ENCODE results near the gene WWOX.

The WWOX gene

DNA sequence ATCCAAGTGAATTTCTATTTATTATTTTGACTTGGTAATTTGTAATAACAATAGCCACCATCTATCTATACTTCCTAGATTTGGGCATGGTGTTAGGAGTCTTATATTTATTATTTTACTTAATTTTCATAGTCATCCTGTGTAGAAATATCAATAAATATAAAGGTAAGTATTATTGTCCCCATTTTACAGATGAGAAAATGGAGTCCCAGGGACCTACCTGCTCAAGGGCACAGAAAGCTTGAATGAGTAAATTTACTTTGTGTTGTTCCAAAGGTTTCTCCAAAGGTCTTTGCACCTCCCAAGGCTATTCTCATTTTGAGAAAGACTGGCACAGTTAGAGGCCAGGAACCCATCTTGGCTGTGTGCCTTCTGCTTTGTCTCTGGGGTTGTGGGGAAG lies 738.3 kb downstream of the WWOX start:
- intact Hi-C loops (cut with DNase I) = no loop called here
- no peak for DNase-seq

DNA sequence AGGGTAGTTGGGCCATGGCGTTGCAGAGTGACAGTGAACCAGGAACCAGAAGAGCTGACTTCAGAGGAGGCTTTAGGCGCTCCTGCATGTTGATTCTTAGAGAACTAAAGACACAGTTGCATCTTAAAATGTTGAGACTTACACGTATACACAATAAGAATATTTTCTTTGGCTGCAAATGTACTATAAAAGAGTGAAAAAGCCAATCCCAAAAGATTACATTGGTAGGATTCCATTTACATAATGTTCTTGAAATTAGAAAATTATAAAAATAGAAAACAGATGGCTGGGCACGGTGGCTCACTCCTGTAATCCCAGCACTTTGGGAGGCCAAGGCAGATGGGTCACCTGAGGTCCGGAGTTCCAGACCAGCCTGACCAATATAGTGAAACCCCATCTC lies 738.8 kb downstream of the WWOX start:
- intact Hi-C loops (cut with DNase I) = no loop called here
- DNase-seq = no peak

DNA sequence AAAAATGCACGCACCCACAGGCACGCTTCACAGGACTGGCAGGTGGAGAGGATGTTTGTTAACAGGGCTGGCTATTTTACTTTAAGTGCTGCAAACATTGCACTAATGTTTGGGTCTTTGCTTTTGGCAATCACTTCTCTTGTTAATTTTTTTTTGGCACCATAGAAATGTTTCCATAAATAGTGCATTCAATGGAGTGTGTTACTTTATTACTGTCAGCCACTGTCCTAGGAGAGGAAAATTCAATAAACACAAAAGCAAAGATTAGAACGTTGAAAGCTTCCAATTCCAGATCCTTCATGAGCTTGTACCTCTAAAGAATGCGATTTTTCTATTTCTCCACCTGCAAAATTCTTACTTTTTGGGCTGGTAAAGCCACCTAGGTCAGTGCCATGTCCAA lies 743.5 kb downstream of the WWOX start:
- no peak for DNase-seq
- intact Hi-C loops (cut with DNase I) = no loop called here

DNA sequence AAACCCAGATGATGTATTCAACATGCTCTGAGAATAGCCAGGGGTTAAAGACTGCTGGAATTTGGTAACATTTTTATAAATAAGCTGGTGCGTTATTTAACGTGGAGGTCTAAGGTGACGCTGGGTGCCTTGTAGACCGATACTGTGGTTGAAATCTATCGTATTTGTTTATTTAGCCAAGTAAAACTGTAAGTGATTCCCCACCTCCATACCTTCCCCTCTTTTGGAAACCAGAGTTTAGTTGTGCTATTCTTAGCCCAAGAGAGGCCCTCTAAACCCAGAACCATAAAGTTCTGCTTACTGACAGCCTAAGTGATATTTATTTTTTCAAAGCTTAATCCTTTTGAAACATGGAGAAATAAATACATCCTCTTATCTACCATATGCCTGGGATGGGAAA lies 744.5 kb downstream of the WWOX start:
- DNase-seq = no peak
- intact Hi-C loops (cut with DNase I) = no loop called here

DNA sequence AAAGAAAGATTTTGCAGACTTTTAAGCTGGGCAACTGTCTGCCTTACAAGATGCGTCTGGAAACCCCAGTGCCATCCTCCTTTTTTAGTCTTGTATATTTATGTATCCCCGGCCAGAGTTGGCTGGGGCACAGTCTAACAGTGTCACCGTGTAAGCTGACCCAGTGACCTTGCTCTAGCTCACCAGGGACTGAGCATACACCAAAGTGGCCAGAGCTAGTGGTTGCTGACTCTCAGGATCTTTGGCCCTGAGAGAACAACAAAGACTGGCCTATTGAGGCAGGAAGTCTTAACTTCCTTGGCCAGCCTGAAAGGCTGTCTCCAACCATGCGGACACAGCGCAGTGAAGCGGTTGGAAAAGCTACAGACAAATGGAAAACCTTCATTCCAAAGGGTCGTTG lies 745.2 kb downstream of the WWOX start:
- no peak for DNase-seq
- intact Hi-C loops (cut with DNase I) = no loop called here

DNA sequence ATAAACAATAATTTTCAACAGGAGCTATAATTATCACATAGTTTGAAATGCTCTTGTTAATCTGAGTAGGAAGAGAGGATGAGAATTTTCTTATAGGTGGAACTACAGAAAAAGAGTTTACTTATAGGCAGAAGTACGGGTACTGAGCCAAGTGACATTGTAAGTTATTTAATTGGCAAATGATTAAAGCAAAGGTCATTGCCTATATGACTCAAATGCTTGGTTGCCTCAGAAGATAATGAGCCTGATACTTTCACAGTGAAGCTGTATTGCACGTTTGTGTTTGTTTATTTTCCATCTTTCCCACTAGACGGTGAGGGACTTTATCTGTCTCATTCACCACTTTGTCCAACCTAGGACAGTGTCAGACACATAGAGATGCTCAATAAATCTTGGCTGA lies 751.8 kb downstream of the WWOX start:
- intact Hi-C loops (cut with DNase I) = no loop called here
- DNase-seq = no peak

DNA sequence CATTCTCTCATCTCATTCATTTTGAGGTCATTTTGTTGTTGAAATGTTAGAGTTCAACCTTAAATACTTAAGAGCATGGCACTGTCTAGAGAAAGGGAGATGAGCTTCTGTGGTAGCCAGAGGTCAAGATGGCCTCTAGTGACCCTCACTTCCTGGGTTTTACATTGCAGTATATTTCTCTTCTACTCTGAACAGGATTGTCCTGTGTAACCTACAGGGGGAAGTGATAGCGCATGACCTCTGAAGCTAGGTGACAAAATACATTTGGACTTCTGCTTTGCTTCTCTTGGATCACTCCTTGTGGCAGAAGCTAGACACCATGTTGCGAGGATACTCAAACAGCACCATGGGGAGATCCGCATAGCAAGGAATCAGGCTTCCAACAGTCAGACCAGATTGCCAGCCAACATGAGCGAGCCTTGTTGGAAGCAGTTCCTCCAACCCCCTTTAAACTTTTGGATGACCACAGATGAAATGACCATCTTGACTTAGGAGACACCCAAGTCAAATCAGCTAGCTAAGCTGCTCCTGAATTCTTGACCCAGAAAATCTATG lies 752.7 kb downstream of the WWOX start:
- intact Hi-C loops (cut with DNase I) = no loop called here
- no peak for DNase-seq

DNA sequence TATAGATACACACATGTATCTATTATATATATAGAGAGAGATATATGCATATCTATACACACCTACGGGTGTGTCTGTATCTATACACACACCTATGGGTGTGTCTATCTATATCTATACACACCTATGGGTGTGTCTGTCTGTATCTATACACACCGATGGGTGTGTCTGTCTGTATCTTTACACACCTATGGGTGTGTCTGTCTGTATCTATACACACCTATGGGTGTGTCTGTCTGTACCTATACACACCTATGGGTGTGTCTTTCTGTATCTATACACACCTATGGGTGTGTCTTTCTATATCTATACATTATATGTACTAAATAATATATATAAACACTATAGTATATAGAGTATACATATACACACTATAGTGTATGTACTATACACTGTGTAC lies 762.6 kb downstream of the WWOX start:
- intact Hi-C loops (cut with DNase I) = no loop called here
- DNase-seq = no peak

DNA sequence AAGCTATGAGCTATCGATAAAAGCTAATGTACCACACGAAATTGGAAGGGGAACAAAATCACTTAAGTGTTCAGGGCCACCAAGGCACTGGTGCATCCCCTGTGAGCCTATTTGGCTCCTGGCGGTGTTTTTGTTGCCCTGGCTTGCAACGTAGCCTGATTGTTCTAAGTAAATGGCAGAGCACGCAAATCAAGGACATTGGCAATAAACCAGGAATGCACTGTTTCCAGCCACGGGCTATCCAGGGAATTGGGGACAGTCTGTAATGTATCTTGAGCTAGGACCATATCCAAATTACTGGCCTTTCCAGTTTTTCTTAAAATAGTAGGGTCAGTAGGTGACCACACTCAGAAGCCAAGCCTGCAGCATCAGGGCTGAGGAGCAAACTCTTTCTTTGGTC lies 767.1 kb downstream of the WWOX start:
- intact Hi-C loops (cut with DNase I) = no loop called here
- no peak for DNase-seq

DNA sequence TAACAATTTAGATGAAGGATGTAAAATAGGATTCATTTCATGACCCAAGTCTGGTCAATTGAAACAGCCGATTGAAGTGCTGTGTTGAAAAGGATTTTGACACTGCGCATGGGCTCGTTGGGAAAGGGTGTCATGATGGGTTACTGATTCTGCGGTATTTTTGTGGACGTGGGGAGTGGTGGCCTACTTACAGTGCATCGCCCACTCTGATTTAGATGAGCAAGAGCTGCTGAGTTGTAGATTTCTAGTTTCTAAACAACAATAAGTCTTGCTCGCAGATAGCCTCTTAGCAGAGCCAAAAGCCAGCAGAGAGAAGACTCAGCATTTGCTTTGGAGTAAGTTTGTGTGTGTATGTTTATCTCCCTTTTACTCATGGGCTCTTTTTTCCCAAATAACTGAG lies 770.0 kb downstream of the WWOX start:
- DNase-seq = no peak
- intact Hi-C loops (cut with DNase I) = no loop called here

DNA sequence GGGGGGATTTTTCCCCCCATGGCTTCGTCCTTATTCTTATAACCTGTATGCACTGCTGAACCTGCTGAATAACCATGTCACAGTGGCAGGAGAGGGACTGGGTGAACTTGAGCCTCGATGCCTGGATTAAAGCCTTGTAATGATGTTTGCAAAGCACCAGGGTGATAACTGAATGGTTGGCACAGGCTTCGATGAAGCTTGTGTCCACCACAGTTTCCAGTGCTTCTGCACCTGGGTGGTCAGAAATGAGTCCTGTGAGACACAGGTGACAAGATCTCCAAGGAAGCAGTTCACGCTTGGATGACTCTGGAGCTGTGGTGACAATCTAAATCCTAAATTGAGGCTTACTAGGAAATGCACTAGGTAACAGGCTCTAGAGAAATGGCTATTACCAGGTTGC lies 771.8 kb downstream of the WWOX start:
- intact Hi-C loops (cut with DNase I) = no loop called here
- no peak for DNase-seq

DNA sequence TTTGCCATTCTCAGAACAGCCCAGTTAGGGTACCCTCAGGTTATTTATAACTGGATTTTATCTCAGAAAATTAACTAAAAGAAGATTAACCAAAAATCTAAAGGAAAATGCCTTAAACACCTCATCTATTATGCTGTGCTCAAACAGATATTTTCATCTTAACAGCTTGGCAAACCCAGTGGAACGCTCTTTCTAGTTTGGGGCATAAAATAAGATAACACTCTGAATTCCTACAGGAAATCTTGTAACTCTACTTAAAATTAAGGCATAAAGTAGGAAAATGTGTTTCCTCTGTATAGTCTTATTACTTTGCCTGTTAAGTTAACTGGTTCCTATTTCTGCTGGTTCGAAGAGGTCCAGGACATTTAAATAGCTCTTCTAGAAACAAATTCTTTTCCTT lies 777.2 kb downstream of the WWOX start:
- intact Hi-C loops (cut with DNase I) = no loop called here

DNA sequence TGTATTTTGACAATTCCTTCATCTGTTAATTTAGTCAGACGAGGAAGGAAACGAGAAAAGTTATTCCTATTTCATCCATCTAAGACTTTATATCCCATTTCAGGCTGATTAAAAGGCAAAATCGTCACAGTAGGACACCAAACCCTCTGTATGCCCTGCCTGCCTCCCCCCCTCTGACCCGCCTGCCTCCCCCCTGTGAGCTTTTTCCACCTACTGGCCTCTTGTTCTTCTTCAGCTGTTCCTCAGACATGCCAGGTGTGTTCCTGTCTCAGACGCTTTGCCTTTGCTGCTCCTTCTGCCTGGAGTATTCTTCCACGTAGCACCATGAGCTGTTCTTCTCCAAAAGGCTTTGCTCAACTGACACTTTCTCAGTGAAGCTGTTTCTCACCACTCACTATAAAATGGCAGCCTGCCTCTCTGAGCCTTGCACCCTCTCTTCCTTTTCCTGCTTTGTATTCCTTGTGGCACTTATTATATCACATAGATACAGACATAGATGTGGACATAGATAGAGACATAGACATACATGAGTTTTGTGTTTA lies 777.7 kb downstream of the WWOX start:
- no peak for DNase-seq
- intact Hi-C loops (cut with DNase I) = no loop called here

More for the DNA sequence above, 777.2 kb downstream of the WWOX start:
- no peak for DNase-seq

DNA sequence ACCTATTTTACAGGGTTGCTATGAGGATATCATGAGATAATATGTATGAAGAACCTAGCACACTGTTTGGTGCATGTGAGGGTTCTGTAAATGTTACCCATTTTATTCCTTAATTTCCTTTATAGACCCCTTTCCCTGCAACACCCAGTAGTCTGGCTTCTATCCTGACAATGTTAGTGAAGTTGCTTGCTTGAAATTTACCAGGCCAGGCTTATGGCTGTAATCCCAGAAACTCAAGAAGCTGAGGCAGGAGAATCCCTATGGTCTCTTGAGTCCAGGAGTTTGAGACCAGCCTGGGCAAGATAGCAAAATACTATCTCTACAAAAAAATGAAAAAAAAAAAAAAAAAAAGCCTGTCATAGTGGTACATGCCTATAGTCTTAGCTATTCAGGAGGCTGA lies 779.1 kb downstream of the WWOX start:
- intact Hi-C loops (cut with DNase I) = no loop called here
- DNase-seq = no peak

DNA sequence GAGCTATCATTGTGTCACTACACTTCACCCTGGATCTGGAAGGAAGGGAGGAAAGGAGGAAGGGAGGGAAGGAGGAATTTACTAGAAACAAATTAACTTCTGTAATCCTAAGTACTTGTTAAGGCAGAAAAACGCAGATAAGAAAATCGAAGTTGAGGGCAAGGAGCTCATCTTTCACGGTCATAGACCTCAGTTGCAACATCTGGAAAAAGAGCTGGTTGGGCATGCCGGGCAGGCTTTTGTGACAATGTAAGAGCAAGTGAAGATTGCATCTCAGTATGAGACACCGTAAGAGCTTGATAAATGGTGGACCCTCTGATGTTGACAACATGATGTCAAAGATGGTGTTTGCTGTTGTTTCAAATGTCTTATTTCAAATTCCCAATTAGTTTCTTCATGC lies 779.6 kb downstream of the WWOX start:
- DNase-seq = no peak

DNA sequence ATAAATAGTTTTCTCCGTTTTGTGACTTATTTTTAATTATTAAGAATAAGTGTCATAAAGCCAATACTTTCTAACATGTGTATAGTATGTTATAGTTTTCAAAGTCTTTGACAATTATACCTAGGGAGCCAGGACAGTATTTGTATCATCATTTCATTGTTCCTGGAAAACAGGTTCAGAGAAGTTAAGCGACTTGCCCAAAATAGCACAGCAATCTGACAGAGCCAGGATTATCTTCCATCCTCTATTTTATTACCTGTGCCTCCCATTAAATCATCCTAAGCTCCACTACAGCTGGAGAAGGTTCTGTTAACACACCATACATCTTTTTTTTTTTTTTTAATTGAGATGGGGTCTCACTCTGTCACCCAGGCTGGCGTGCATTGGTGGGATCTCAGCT lies 782.7 kb downstream of the WWOX start:
- intact Hi-C loops (cut with DNase I) = no loop called here
- no peak for DNase-seq

More for the DNA sequence above, 779.6 kb downstream of the WWOX start:
- intact Hi-C loops (cut with DNase I) = no loop called here

DNA sequence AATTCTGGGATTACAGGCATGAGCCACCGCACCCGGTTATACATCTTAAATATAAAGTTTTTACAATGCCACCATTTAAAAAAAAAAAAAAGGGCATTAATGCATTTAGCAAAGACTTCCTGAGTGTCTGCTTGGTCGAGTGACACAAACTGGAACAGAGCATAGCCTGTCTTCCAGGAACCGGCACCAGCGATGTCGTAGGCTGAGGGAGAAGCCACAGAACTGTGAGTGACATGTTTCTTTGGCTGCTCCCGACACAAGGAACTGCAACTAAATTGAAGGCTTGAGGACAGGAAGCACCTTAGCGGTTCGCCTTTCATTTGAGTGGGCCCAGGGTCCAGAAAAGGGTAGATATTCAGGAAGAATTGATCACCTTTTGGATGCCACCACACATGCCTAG lies 783.3 kb downstream of the WWOX start:
- DNase-seq = no peak
- intact Hi-C loops (cut with DNase I) = no loop called here

DNA sequence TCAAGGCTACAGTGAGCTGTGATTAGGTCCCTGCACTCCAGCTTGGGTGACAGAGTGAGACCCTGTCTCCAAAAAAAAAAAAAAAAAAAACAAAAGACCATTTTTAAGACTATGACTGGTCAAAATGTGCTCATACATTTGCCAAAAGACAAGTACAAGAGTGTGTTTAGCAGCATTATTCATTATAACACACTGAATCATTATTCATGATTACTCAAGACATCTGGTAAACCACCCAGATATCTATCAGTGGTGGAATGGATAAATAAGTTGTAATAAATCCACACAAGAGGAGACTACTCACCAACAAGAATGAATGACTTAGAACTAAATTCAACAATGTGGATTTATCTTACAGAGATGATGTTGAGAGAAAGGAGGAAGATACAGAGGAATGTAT lies 784.8 kb downstream of the WWOX start:
- no peak for DNase-seq
- intact Hi-C loops (cut with DNase I) = no loop called here

DNA sequence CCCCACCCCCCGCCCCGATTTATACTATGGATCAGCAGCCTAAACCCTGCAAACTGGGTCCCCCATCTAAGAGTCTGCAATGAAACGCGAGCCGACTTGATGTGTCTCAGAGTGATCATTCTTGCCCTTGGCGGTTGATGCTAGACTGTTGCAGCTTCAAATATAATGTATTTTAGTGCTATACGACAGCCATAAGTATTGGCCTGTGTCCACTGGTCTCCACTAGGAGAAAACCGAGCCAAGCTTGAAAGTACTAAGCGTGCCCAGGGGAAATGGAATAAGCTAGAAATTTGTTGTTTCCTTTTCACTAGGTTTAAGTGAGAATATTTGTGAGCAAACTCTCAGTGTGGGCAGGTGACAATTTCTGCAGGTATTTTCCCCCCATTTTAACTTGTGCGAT lies 789.9 kb downstream of the WWOX start:
- intact Hi-C loops (cut with DNase I) = no loop called here
- no peak for DNase-seq

DNA sequence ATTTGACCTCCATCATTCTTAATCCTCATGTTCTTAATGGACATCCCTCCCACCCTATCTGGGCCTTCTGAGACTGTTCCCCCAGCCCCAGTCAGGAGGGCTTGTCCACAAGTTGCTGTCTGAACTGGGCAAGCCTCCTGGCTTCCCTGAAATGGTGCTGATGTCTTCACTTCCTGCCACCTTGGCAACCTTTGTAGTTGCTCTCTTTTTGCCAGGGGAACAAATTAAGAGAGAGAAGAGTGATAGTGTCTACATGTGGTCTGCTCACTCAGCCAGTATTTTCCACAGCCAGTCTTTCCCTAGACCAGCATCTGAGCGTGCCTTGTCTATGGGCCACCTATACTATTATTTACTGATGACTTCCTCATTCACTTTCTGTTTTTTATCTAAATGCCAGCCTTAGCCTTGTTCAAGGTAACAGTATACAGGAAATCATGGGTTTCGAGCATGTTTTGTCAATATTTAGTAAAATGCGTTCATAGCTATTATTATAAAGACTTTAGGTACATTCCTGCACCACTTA lies 791.0 kb downstream of the WWOX start:
- no peak for DNase-seq
- intact Hi-C loops (cut with DNase I) = no loop called here

DNA sequence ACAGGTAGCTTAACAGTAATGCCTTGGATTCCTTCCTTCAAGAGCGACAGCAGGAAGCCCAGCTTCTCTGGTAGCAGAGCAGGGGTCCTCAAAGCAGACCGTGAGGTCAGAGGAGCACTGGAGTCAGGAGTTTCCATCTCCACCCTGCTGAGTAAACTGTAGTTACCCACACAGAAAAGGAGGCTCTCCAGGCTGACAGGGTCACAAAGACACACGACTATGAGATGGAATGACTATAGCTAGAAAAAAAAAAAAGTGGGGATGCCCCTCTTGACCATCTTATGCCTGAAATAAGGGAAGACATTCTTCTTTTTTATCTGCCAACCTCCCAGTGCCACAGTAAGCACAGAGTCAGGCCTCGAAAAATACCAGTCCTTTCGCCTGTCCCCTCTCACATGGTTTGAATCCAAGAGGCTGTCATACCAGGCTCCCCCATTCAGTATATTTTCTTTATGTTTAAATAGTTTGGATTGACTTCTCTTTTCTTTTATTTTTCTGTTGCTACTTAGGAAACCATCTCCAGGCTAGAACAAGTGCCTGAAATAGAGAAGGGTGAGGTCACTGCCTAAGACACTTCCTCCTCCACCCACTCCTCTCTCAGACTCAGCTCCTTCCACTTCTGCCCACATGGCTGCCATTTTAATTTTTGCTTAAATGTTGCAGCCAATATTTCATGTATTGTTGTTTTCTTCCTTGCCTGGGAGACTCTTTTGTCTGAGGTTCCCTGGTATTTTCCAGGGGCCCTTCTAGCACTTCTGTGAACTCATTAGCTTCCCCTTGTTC lies 793.7 kb downstream of the WWOX start:
- intact Hi-C loops (cut with DNase I) = no loop called here
- DNase-seq = no peak

DNA sequence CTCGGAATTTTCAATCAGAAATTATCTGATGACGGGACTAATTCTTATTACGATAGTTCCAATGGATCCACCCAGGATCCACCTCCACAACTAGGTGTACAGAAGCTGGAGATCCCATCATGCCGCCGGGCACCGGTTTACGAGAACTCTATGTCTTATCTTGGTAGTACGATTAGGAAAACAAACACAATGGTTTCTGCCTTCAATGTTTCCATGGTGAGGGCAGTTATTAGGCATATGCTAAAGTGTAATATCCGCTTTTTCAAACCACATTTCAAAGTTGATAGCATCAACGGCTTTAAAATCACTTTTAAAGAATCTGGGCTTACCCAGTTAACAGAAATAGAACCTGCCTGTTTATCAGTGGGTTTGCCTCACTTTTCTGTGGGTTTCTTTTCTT lies 795.4 kb downstream of the WWOX start:
- DNase-seq = no peak
- intact Hi-C loops (cut with DNase I) = no loop called here

All from posterior cingulate gyrus (tissue), 11 donors.